H1 (cell line): ENCODE data around the gene CDH11. TPM values are rescaled to one million over a fixed set of nuclear protein-coding genes. Genes with fewer than 3 reads are reported as not detected.

ENCODE experiments used
- CTCF ChIA-PET: fragments of 300-600 bp; sonication (Branson Sonifier 250); formaldehyde crosslinking; loops from one replicate; lab custom pipeline; 2021; ENCODE audit not compliant: partially characterized antibody; lab: Charles Lee
- POLR2A ChIA-PET: fragments of 300-600 bp; sonication (Branson Sonifier 250); formaldehyde crosslinking; loops from one replicate; lab custom pipeline; 2021; ENCODE audit warnings: inconsistent platforms; ENCODE audit not compliant: partially characterized antibody; lab: Charles Lee
- DNase-seq, 2 experiments: peaks; one replicate each; pipeline versions ENCODE4 v3.0.0 to v3.0.0-alpha.2; 2010 to 2022; ENCODE audit warnings: low spot score in 2 of 2, low read depth in 1 of 2, mixed read lengths in 1 of 2
- FAIRE-seq: peaks from 2 replicates; lab custom pipeline; 2011; peaks lifted over from hg19 to GRCh38; lab: Jason Lieb, UNC
- H2AFZ ChIP-seq: 2 replicates; pipeline ENCODE4 v1.8.1; 2012; ENCODE audit warnings: low read length, inconsistent platforms
- H2AK5ac ChIP-seq: 2 replicates; pipeline ENCODE4 v1.6.1; 2013; ENCODE audit warnings: low read depth, low read length
- H2BK120ac ChIP-seq: replicated peaks from 2 replicates; pipeline ENCODE3; 2013; ENCODE audit warnings: low read depth, low read length, inconsistent platforms
- H2BK12ac ChIP-seq: 2 replicates; pipeline ENCODE4 v1.6.1; 2013; ENCODE audit warnings: low read depth, low read length
- H2BK15ac ChIP-seq: 2 replicates; pipeline ENCODE4 v1.6.1; 2013; ENCODE audit warnings: low read length
- H2BK20ac ChIP-seq: 2 replicates; pipeline ENCODE4 v1.6.1; 2013; ENCODE audit warnings: low read length
- H2BK5ac ChIP-seq: 2 replicates; pipeline ENCODE4 v1.6.1; 2013; ENCODE audit warnings: low read depth, low read length
- H3K14ac ChIP-seq: 2 replicates; pipeline ENCODE4 v1.6.1; 2013; ENCODE audit warnings: inconsistent platforms; ENCODE audit not compliant: insufficient read length
- H3K18ac ChIP-seq: 2 replicates; pipeline ENCODE4 v1.6.1; 2013; ENCODE audit warnings: low read length; ENCODE audit errors: extremely low read depth
- H3K23ac ChIP-seq: 2 replicates; pipeline ENCODE4 v1.6.1; 2013; ENCODE audit warnings: inconsistent platforms; ENCODE audit not compliant: insufficient read length
- H3K23me2 ChIP-seq: 2 replicates; pipeline ENCODE4 v1.6.1; 2013; ENCODE audit warnings: low read depth, low read length
- H3K27ac ChIP-seq: 2 replicates; pipeline ENCODE4 v1.6.1; 2011; ENCODE audit warnings: low read depth, low read length, inconsistent platforms
- H3K27me3 ChIP-seq, 4 experiments: replicated peaks in 1 of 4; 1 replicate in 1 of 4; 2 replicates in 3 of 4; pipeline versions ENCODE4 v1.6.1 to v1.8.1; 2011 to 2013; ENCODE audit warnings: low read length in 3 of 4, mild to moderate bottlenecking in 3 of 4, inconsistent platforms in 2 of 4, mixed read lengths in 2 of 4, moderate library complexity in 1 of 4; ENCODE audit not compliant: control insufficient read depth in 3 of 4, insufficient read depth in 3 of 4; ENCODE audit errors: extremely low read depth in 1 of 4
- H3K36me3 ChIP-seq, 4 experiments: 2 replicates each; pipeline versions ENCODE4 v1.6.1 to v1.8.1; 2011 to 2013; ENCODE audit warnings: mild to moderate bottlenecking in 4 of 4, low read length in 3 of 4, moderate library complexity in 2 of 4, control low read depth in 1 of 4, inconsistent platforms in 1 of 4; ENCODE audit not compliant: insufficient read depth in 4 of 4, control insufficient read depth in 2 of 4
- H3K4ac ChIP-seq: replicated peaks from 2 replicates; pipeline ENCODE3; 2013; ENCODE audit warnings: low read length, low read depth, mixed read lengths, inconsistent platforms; ENCODE audit not compliant: insufficient read length
- H3K4me1 ChIP-seq, 4 experiments: replicated peaks in 1 of 4; 1 replicate in 1 of 4; 2 replicates in 3 of 4; pipeline versions ENCODE4 v1.6.1 to v1.8.1; 2011 to 2013; ENCODE audit warnings: low read length in 3 of 4, inconsistent platforms in 2 of 4, mixed read lengths in 1 of 4; ENCODE audit not compliant: insufficient read depth in 4 of 4, control insufficient read depth in 3 of 4
- H3K4me2 ChIP-seq, 2 experiments: 2 replicates each; pipeline versions ENCODE4 v1.6.1 to v1.8.1; 2011 to 2013; ENCODE audit warnings: low read depth in 2 of 2, low read length in 2 of 2, control low read depth in 1 of 2, inconsistent platforms in 1 of 2, mild to moderate bottlenecking in 1 of 2; ENCODE audit not compliant: insufficient read depth in 1 of 2
- H3K4me3 ChIP-seq, 4 experiments: fragments of 200-600, 300-600 bp in 1 of 4; sonication (generic), shearing (Covaris generic), sonication (Bioruptor Twin) in 1 of 4; 2 replicates each; pipeline versions ENCODE4 v1.5.1 to v1.8.1; 2011 to 2016; ENCODE audit warnings: low read length in 4 of 4, low read depth in 3 of 4, control low read depth in 2 of 4, inconsistent platforms in 2 of 4, mild to moderate bottlenecking in 2 of 4, mixed read lengths in 1 of 4, moderate library complexity in 1 of 4; ENCODE audit not compliant: insufficient read depth in 2 of 4; ENCODE audit errors: extremely low read depth in 1 of 4
- H3K56ac ChIP-seq: replicated peaks from 2 replicates; pipeline ENCODE3; 2013; ENCODE audit warnings: low read depth, mild to moderate bottlenecking, mixed read lengths, low read length, inconsistent platforms; ENCODE audit not compliant: insufficient read length
- H3K79me1 ChIP-seq: 2 replicates; pipeline ENCODE4 v1.6.1; 2013; ENCODE audit warnings: low read depth, low read length, control low read depth
- H3K79me2 ChIP-seq, 2 experiments: 2 replicates each; pipeline versions ENCODE4 v1.6.1 to v1.8.1; 2012 to 2013; ENCODE audit warnings: low read length in 2 of 2, mild to moderate bottlenecking in 2 of 2, inconsistent platforms in 1 of 2; ENCODE audit not compliant: insufficient read depth in 2 of 2, control insufficient read depth in 1 of 2
- H3K9ac ChIP-seq, 4 experiments: replicated peaks in 1 of 4; 1 replicate in 1 of 4; 2 replicates in 3 of 4; pipeline versions ENCODE4 v1.6.1 to v1.8.1; 2011 to 2013; ENCODE audit warnings: low read depth in 3 of 4, low read length in 3 of 4, control low read depth in 2 of 4, mild to moderate bottlenecking in 2 of 4, moderate library complexity in 2 of 4, inconsistent platforms in 1 of 4; ENCODE audit errors: extremely low read depth in 1 of 4
- H3K9me3 ChIP-seq, 2 experiments: 2 replicates each; pipeline versions ENCODE4 v1.6.1 to v1.8.1; 2012 to 2013; ENCODE audit warnings: mild to moderate bottlenecking in 2 of 2, moderate library complexity in 2 of 2, control low read depth in 1 of 2, inconsistent platforms in 1 of 2, low read depth in 1 of 2, low read length in 1 of 2, mixed read lengths in 1 of 2; ENCODE audit not compliant: insufficient read depth in 2 of 2
- H4K20me1 ChIP-seq, 2 experiments: replicated peaks in 1 of 2; 2 replicates each; pipeline versions ENCODE3 to v1.8.1; 2011 to 2013; ENCODE audit warnings: inconsistent platforms in 2 of 2, low read length in 2 of 2, mild to moderate bottlenecking in 1 of 2; ENCODE audit not compliant: insufficient read depth in 2 of 2, control insufficient read depth in 1 of 2
- H4K5ac ChIP-seq: 2 replicates; pipeline ENCODE4 v1.6.1; 2013; ENCODE audit warnings: low read length, low read depth, mixed read lengths, inconsistent platforms; ENCODE audit not compliant: insufficient read length
- H4K8ac ChIP-seq: 2 replicates; pipeline ENCODE4 v1.8.0; 2013; ENCODE audit warnings: mild to moderate bottlenecking, moderate library complexity, low read length, inconsistent platforms; ENCODE audit not compliant: insufficient read depth; ENCODE audit errors: extremely low read depth
- H4K91ac ChIP-seq: replicated peaks from 2 replicates; pipeline ENCODE3; 2013; ENCODE audit warnings: low read length, mixed read lengths, inconsistent platforms; ENCODE audit not compliant: insufficient read length
- HDAC6 ChIP-seq: IDR thresholded peaks from one replicate; pipeline ENCODE4 v1.7.1; 2012; ENCODE audit warnings: low read depth, mild to moderate bottlenecking, inconsistent platforms, low read length, moderate library complexity
- KDM4A ChIP-seq: IDR thresholded peaks from one replicate; pipeline ENCODE4 v1.7.1; 2012; ENCODE audit warnings: low read depth, mild to moderate bottlenecking, moderate library complexity, low read length, inconsistent platforms; ENCODE audit not compliant: severe bottlenecking
- KDM5A ChIP-seq: fragments of 200-600 bp; IDR thresholded peaks from 2 replicates; pipeline ENCODE4 v1.7.1; 2012; ENCODE audit warnings: mild to moderate bottlenecking, low read length, inconsistent platforms, mixed read lengths
- SRF ChIP-seq: IDR thresholded peaks from 2 replicates; pipeline ENCODE4 v1.6.1; 2011; ENCODE audit warnings: mild to moderate bottlenecking, low read depth, low read length, moderate library complexity
- SUZ12 ChIP-seq: fragments of 200-600 bp; sonication (generic); IDR thresholded peaks from 2 replicates; pipeline ENCODE4 v1.6.1; 2012; ENCODE audit warnings: mild to moderate bottlenecking, inconsistent platforms, low read length, moderate library complexity, mixed read lengths
- TAF1 ChIP-seq: IDR thresholded peaks from 2 replicates; pipeline ENCODE4 v1.6.1; 2011; ENCODE audit warnings: mild to moderate bottlenecking, low read depth, low read length
- WGBS, 2 experiments: shearing (Covaris generic) in 1 of 2; methylation state at CpG; one replicate each; pipeline versions ENCODE4 v1.1.6 to v1.1.7; 2013 to 2015; ENCODE audit warnings: low lambda C conversion rate in 2 of 2, mixed read lengths in 2 of 2, inconsistent platforms in 1 of 2, low coverage in 1 of 2, missing lambda C conversion rate in 1 of 2; ENCODE audit not compliant: insufficient replicate concordance in 2 of 2, insufficient coverage in 1 of 2, insufficient read length in 1 of 2; ENCODE audit errors: extremely low coverage in 1 of 2, missing lambda C conversion rate in 1 of 2; 5-methylcytosine and 5-hydroxymethylcytosine counted together
- polyA plus RNA-seq, 7 experiments: library from polyadenylated mRNA; depleted of rRNA in 3 of 7; stranded (reverse) in 5 of 7; unstranded in 2 of 7; fragments of >200 nt in 5 of 7; fragments of 200-250 nt in 2 of 7; gene quantifications; 1 replicate in 5 of 7; 2 replicates in 1 of 7; 4 replicates in 1 of 7; pipeline versions ENCODE4 v1.2.1 to v1.2.3, GENCODE V29; 2011 to 2013; ENCODE audit warnings: missing spikeins in 2 of 7, mixed read lengths in 2 of 7
- total RNA-seq: library from RNA; stranded (reverse); fragmentation: NEBNext Ultra II Directional; extraction: Animal tissue kit (Norgen Biotek cat#: 25700); gene quantifications from 2 replicates; pipeline ENCODE4 v1.2.1, GENCODE V29; 2021
- TF ChIP-seq, protein P1 (sequence below): IDR thresholded peaks from 2 replicates; pipeline ENCODE4 v1.6.1; 2012; ENCODE audit warnings: inconsistent platforms

CDH11 gene
- total and polyA plus RNA-seq, 2 of the 8 experiments (the other 6 are each of a cell fraction or from before 2014, with no cell fraction given), result 3.3 to 8.4 TPM

- Histone ChIP-seq H3K4ac (no peak overlapping the region), H2AFZ (no peak overlapping the region), H3K27me3 (peaks cover 2 to 21% (median 16%) of the 10 kb centered on the region in 4 experiments), H3K9ac (no peak overlapping the region), H2BK120ac (no peak overlapping the region), H3K4me3 (no peak overlapping the region), H3K27ac (no peak overlapping the region), H2BK12ac (no peak overlapping the region), H3K79me1 (no peaks in the 10 kb centered on the region; the same call in 1 of the 2 replicates), H2BK5ac (no peak overlapping the region), H3K23ac (no peak overlapping the region), H3K4me1 (peaks cover 3 to 13% (median 7%) of the 10 kb centered on the region in 4 experiments; a peak in 6 of 7 replicates), H3K23me2 (peaks cover 8% of the 10 kb centered on the region; the same call in 1 of the 2 replicates), H2BK15ac (no peak overlapping the region; the same call in 1 of the 2 replicates), H3K18ac (no peak overlapping the region), H3K56ac (no peak overlapping the region), H4K8ac (no peak overlapping the region), H2AK5ac (no peak overlapping the region), H3K36me3 (no peaks in the 10 kb centered on the region; a peak in 1 of 8 replicates), H4K91ac (no peak overlapping the region), H3K9me3 (no peaks in the 10 kb centered on the region), H3K4me2 (no peak overlapping the region), H4K20me1 (peaks cover 2 to 3% of the 10 kb centered on the region in 2 experiments), H2BK20ac (no peak overlapping the region), H4K5ac (no peak overlapping the region), H3K79me2 (no peaks in the 10 kb centered on the region), H3K14ac (no peak overlapping the region)
- TF ChIP-seq HDAC6 (no peak), KDM5A (no peak), SUZ12 (no peak), KDM4A (no peak), SRF (no peak), TAF1 (no peak)
- TF ChIP-seq, protein P1, sequence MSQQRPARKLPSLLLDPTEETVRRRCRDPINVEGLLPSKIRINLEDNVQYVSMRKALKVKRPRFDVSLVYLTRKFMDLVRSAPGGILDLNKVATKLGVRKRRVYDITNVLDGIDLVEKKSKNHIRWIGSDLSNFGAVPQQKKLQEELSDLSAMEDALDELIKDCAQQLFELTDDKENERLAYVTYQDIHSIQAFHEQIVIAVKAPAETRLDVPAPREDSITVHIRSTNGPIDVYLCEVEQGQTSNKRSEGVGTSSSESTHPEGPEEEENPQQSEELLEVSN, result no peak
- FAIRE-seq (no peak), DNase-seq (no peak)
- ChIA-PET CTCF (interaction anchor here (0.6 to 1.2 kb wide), 7 partner anchors 9 to 956 kb away, joined by 3 to 5 read pairs (median 3); no protein-coding TSS in a partner anchor), POLR2A (no interaction called here)
- WGBS, 2 experiments, result 71% methylated on average over 4 of the region's 4 CpGs; no CpG with 5 or more reads in 1 of the 2 experiments
Measured at GRCh38 chr16:65116216-65116615, 5.6 kb downstream of the CDH11 start.
